Esophagus squamous epithelium (tissue), 5 donors: ENCODE results near the gene ACTN4. TPM values are rescaled to one million over a fixed set of nuclear protein-coding genes. Genes with fewer than 3 reads are reported as not detected.
"Not testable (repeated sequence)": the region's sequence is repeated elsewhere in the genome, so short reads cannot be mapped to it uniquely, and the experiment has no call there.

Experiments
- DNase-seq: peaks from one replicate; lab custom pipeline; 2025; lab: John Stamatoyannopoulos, UW
- H3K27ac ChIP-seq, 4 donors: fragments of 200-600 bp; sonication (generic); one replicate each; pipeline ENCODE4 v1.5.1; 2016 to 2019; ENCODE audit warnings: mild to moderate bottlenecking in 1 of 4
- H3K27me3 ChIP-seq, 4 donors: fragments of 200-600 bp; sonication (generic); 1 replicate in 3 of 4; 2 replicates in 1 of 4; pipeline versions ENCODE4 v1.5.1 to v1.6.0; 2017 to 2021; ENCODE audit warnings: antibody characterized with exemption in 1 of 4
- H3K36me3 ChIP-seq, 3 donors: fragments of 200-600 bp; sonication (generic); one replicate each; pipeline ENCODE4 v1.5.1; 2016 to 2019
- H3K4me1 ChIP-seq, 3 donors: fragments of 200-600 bp; sonication (generic); one replicate each; pipeline ENCODE4 v1.5.1; 2017 to 2019
- H3K4me3 ChIP-seq, 4 donors: fragments of 200-600 bp; sonication (generic); 1 replicate in 3 of 4; 2 replicates in 1 of 4; pipeline ENCODE4 v1.5.1; 2016 to 2019; ENCODE audit warnings: mild to moderate bottlenecking in 2 of 4, moderate library complexity in 1 of 4
- H3K9me3 ChIP-seq, 3 donors: fragments of 200-600 bp; sonication (generic); one replicate each; pipeline ENCODE4 v1.5.1; 2016 to 2019
- POLR2A ChIP-seq, 4 donors: fragments of 450-650 bp; IDR thresholded peaks; one replicate each; pipeline ENCODE4 v1.6.1; 2017; ENCODE audit warnings: antibody characterized with exemption in 4 of 4, mild to moderate bottlenecking in 4 of 4, moderate library complexity in 3 of 4
- WGBS, 2 donors: methylation state at CpG; one replicate each; pipeline ENCODE4 v1.1.5; 2018; 5-methylcytosine and 5-hydroxymethylcytosine counted together
- intact Hi-C: fragments of 100-400 bp; cut with DNase I; formaldehyde crosslinking; loops from one replicate; pipeline ENCODE4 v1.15.0; 2022
- total RNA-seq, 4 donors: library from RNA; depleted of rRNA; stranded (reverse); fragments of >200 nt; gene quantifications; one replicate each; pipeline ENCODE4 v1.1.0, GENCODE V29; 2016
- TF ChIP-seq, protein P1 (sequence below), 6 experiments: fragments of 450-650 bp in 4 of 6; fragments of 200-600 bp in 2 of 6; sonication (generic) in 2 of 6; IDR thresholded peaks; one replicate each; pipeline ENCODE4 v1.5.1; 2016 to 2019; ENCODE audit warnings: antibody characterized with exemption in 6 of 6, mild to moderate bottlenecking in 4 of 6, moderate library complexity in 4 of 6
- donor health status: DM: yes; HTN: yes; CAD: no.

The ACTN4 gene
- 100 to 1,000 TPM; 302 to 705 (median 414) TPM for total RNA-seq

DNA sequence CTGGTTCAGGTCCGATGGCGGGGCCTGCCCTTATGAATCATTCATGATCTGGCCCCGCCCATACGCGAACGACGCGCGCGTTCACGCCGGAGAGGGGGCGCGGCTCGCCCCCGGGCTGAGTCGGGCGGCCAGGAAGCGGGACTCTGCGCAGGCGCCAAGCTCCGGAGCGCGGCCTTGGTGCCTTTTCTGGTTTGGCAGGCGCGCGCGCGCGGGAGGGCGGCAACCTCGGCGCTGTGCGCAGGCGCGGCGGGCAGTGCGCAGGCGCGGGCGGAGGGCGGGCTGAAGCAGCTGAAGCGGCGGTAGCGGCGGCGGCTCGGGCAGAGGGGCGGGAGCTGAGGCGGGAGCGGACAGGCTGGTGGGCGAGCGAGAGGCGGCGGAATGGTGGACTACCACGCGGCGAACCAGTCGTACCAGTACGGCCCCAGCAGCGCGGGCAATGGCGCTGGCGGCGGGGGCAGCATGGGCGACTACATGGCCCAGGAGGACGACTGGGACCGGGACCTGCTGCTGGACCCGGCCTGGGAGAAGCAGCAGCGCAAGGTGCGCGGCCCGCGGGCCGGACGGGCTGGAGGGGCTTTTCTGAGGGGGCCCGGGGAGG lies at the start of gene ACTN4:
TSS of gene ACTN4 (plus strand) at position 282 of the 598 bp plus-strand sequence. CDS start at position 379, 97 bp downstream.
- Histone ChIP-seq H3K4me3 (peak within 1 kb of the TSS; percentile 74 to 99 (median 94)), H3K9me3 (no peaks in the 10 kb centered on the region), H3K27me3 (no peaks in the 10 kb centered on the region), H3K4me1 (peaks cover 27 to 64% (median 29%) of the 10 kb centered on the region in 3 donors), H3K36me3 (no peaks in the 10 kb centered on the region), H3K27ac (peak within 1 kb of the TSS; percentile 97 to 100 (median 98))
- intact Hi-C loops = loop anchor here (10.0 kb wide), 1 partner anchor 57 kb away; no protein-coding TSS in a partner anchor
- DNase-seq = peak; percentile 90
- 0% methylated on average over 10 to 14 of the region's 77 CpGs for WGBS, 2 donors
- TF ChIP-seq, protein P1, sequence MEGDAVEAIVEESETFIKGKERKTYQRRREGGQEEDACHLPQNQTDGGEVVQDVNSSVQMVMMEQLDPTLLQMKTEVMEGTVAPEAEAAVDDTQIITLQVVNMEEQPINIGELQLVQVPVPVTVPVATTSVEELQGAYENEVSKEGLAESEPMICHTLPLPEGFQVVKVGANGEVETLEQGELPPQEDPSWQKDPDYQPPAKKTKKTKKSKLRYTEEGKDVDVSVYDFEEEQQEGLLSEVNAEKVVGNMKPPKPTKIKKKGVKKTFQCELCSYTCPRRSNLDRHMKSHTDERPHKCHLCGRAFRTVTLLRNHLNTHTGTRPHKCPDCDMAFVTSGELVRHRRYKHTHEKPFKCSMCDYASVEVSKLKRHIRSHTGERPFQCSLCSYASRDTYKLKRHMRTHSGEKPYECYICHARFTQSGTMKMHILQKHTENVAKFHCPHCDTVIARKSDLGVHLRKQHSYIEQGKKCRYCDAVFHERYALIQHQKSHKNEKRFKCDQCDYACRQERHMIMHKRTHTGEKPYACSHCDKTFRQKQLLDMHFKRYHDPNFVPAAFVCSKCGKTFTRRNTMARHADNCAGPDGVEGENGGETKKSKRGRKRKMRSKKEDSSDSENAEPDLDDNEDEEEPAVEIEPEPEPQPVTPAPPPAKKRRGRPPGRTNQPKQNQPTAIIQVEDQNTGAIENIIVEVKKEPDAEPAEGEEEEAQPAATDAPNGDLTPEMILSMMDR (IDR thresholded peaks at IDR 0.05) = peak in 3 of 6 experiments; percentile 4 to 61 (median 15)
- TF ChIP-seq POLR2A (IDR thresholded peaks at IDR 0.05) = peak in 3 of 4 donors; percentile 99 to 100 (median 100)

DNA sequence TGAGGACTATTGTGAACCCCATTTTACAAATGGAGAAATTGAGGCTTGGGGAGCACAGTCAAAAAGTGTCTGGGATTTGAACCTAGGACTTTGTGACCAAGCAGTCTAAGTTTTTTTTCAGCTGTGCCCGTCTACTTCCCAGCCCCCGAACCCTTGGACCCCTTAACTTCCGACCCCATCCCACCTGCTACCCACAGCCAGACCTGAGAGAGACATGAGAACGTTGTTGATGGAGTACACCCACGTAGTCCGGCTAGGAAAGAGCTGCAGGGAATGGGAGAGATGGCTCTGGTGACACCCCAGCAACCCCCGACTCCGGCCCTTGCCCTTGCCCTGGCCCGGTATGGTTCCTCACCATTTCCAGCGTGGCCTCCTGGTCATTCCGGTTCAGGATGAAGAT lies 47.7 kb upstream of the ACTN4 start:
- TF ChIP-seq, protein P1 (IDR thresholded peaks at IDR 0.05) = no peak
- TF ChIP-seq POLR2A (IDR thresholded peaks at IDR 0.05) = no peak
- Histone ChIP-seq H3K27me3 (peaks cover 0 to 9% (median 0%) of the 10 kb centered on the region in 4 donors), H3K4me3 (no peak overlapping the region), H3K4me1 (peaks cover 5 to 14% (median 5%) of the 10 kb centered on the region in 3 donors), H3K36me3 (no peaks in the 10 kb centered on the region), H3K9me3 (no peaks in the 10 kb centered on the region), H3K27ac (no peak overlapping the region)
- intact Hi-C loops = no loop called here
- no peak for DNase-seq
- 88 to 90% methylated on average over 10 to 11 of the region's 11 CpGs for WGBS, 2 donors

DNA sequence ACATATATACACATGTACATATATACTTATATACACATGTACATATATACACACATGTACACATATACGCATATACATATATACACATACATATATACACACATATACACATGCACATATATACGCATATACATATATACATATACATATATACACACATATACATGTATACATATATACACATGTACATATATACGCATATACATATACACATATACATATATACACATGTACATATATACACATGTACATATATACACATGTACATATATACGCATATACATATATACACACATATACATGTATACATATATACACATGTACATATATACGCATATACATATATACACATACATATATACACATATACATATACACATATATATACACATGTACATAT lies 44.6 kb upstream of the ACTN4 start:
- H3K27ac ChIP-seq, H3K36me3 ChIP-seq, intact Hi-C loops, H3K4me3 ChIP-seq, H3K9me3 ChIP-seq, H3K4me1 ChIP-seq, H3K27me3 ChIP-seq, DNase-seq: not testable (repeated sequence)
- 90 to 96% methylated on average over 5 of the region's 5 CpGs for WGBS, 2 donors

DNA sequence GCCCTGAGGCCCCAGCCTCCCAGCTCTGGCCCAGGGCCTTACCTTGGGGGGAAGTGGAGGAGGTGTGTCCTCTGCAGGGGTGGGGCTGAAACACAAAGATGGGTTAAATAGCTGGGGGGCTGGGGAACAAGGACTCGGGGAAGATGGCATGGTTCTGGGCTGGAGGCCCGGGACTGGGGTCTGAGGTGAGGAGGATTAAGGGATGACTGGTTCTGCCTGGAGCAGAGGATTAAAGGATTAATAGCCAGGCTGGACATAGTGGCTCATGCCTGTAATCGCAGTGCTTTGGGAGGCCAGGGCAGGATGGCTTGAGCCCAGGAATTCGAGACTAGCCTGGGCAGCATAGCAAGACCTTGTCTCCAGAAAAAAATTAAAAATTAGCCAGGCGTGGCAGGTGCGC lies 41.3 kb upstream of the ACTN4 start:
- Histone ChIP-seq H3K9me3 (no peaks in the 10 kb centered on the region), H3K27ac (no peak overlapping the region), H3K27me3 (no peaks in the 10 kb centered on the region), H3K4me3 (no peak overlapping the region), H3K4me1 (no peaks in the 10 kb centered on the region), H3K36me3 (no peaks in the 10 kb centered on the region)
- no peak for TF ChIP-seq POLR2A (IDR thresholded peaks at IDR 0.05)
- TF ChIP-seq, protein P1 (IDR thresholded peaks at IDR 0.05) = no peak
- WGBS, 2 donors = 55 to 78% methylated on average over 4 to 6 of the region's 6 CpGs
- intact Hi-C loops = no loop called here
- no peak for DNase-seq

DNA sequence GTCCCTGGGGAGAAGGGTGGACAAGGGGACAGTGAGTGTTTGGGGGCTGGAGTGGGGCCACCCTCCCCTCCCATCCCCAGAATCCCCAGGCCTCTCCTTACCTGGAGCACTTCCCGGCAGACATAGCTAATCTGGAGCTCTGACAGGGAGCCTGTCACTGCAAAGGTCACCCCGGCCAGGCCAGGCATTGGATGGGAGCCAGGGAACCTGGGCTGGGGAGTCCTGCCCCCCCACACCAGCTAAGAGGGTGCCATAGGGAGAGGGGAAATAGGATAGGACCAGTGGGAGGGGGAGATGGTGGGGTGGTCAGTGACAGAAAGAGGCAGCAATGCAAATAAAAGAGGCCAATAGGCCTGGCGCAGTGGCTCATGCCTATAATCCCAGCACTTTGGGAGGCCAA lies 33.2 kb upstream of the ACTN4 start:
- Histone ChIP-seq H3K4me3 (no peak overlapping the region), H3K4me1 (peaks cover 8 to 11% (median 11%) of the 10 kb centered on the region in 3 donors), H3K36me3 (no peaks in the 10 kb centered on the region), H3K9me3 (no peaks in the 10 kb centered on the region), H3K27ac (no peak overlapping the region), H3K27me3 (no peaks in the 10 kb centered on the region)
- no peak for DNase-seq
- intact Hi-C loops = no loop called here
- TF ChIP-seq, protein P1 (IDR thresholded peaks at IDR 0.05) = no peak
- no peak for TF ChIP-seq POLR2A (IDR thresholded peaks at IDR 0.05)
- 64 to 100% methylated on average over 1 to 3 of the region's 3 CpGs for WGBS, 2 donors
